Endothelial cell of umbilical vein (primary cell): ENCODE data around the gene BDH1. TPM values are rescaled to one million over a fixed set of nuclear protein-coding genes. Genes with fewer than 3 reads are reported as not detected.

Experiments used
- BruUV-seq: library from RNA; stranded (reverse); fragments of 400-500 nt; replicated peaks from 2 replicates; lab custom pipeline; 2021; lab: Mats Ljungman, UMichigan
- CTCF ChIA-PET: fragments of 300-600, 350-600 bp; sonication (Branson Sonifier 250); formaldehyde crosslinking; loops from one replicate; lab custom pipeline; 2021; ENCODE audit warnings: antibody characterized with exemption, inconsistent platforms; lab: Charles Lee
- POLR2A ChIA-PET: fragments of 300-600, 350-600 bp; sonication (Branson Sonifier 250); formaldehyde crosslinking; loops from one replicate; lab custom pipeline; 2021; ENCODE audit warnings: antibody characterized with exemption, inconsistent platforms; lab: Charles Lee
- DNase-seq: peaks from one replicate; pipeline ENCODE4 v3.0.0-alpha.2; 2011; ENCODE audit warnings: low read depth, low spot score
- FAIRE-seq: peaks from 2 replicates; lab custom pipeline; 2011; peaks lifted over from hg19 to GRCh38; lab: Jason Lieb, UNC
- H2AFZ ChIP-seq: 2 replicates; pipeline ENCODE4 v1.6.0; 2012; ENCODE audit warnings: low read depth, low read length, control low read depth, inconsistent platforms
- H3K27ac ChIP-seq: 2 replicates; pipeline ENCODE4 v1.5.1; 2011; ENCODE audit warnings: low read depth, mild to moderate bottlenecking, control low read depth, low read length, moderate library complexity; ENCODE audit not compliant: insufficient read depth
- H3K27me3 ChIP-seq, 2 experiments: 2 replicates each; pipeline versions ENCODE4 v1.6.0 to v1.6.1; 2011; ENCODE audit warnings: low read length in 2 of 2, mixed read lengths in 1 of 2; ENCODE audit not compliant: control insufficient read depth in 2 of 2, insufficient read depth in 2 of 2
- H3K36me3 ChIP-seq, 2 experiments: 2 replicates in 1 of 2; 3 replicates in 1 of 2; pipeline ENCODE4 v1.5.1; 2011; ENCODE audit warnings: low read length in 2 of 2, mild to moderate bottlenecking in 1 of 2, moderate library complexity in 1 of 2; ENCODE audit not compliant: control insufficient read depth in 2 of 2, insufficient read depth in 2 of 2; ENCODE audit errors: extremely low read depth in 1 of 2
- H3K4me1 ChIP-seq: 3 replicates; pipeline ENCODE4 v1.5.1; 2011; ENCODE audit warnings: mild to moderate bottlenecking, low read length; ENCODE audit not compliant: control insufficient read depth, insufficient read depth; ENCODE audit errors: extremely low read depth
- H3K4me2 ChIP-seq: 2 replicates; pipeline ENCODE4 v1.6.1; 2011; ENCODE audit warnings: low read length, control low read depth, mixed read lengths; ENCODE audit not compliant: insufficient read depth
- H3K4me3 ChIP-seq, 3 experiments: fragments of 200-600 bp in 1 of 3; sonication (generic), shearing (Covaris generic) in 1 of 3; replicated peaks in 1 of 3; 2 replicates each; pipeline ENCODE4 v1.5.1; 2011 to 2016; ENCODE audit warnings: control low read depth in 3 of 3, low read length in 3 of 3, mild to moderate bottlenecking in 2 of 3, inconsistent platforms in 1 of 3, low read depth in 1 of 3, moderate library complexity in 1 of 3; ENCODE audit not compliant: insufficient read depth in 1 of 3
- H3K79me2 ChIP-seq: 2 replicates; pipeline ENCODE4 v1.6.0; 2012; ENCODE audit warnings: low read length, inconsistent platforms; ENCODE audit not compliant: control insufficient read depth, insufficient read depth
- H3K9ac ChIP-seq: replicated peaks from 2 replicates; pipeline ENCODE3; 2011; ENCODE audit warnings: low read length, control low read depth; ENCODE audit not compliant: insufficient read depth; ENCODE audit errors: extremely low read depth
- H3K9me1 ChIP-seq: replicated peaks from 3 replicates; pipeline ENCODE4 v1.6.0; 2011; ENCODE audit warnings: mild to moderate bottlenecking, low read length; ENCODE audit not compliant: control insufficient read depth, insufficient read depth; ENCODE audit errors: extremely low read depth
- H3K9me3 ChIP-seq: replicated peaks from 2 replicates; pipeline ENCODE4 v1.5.1; 2012; ENCODE audit warnings: low read length, inconsistent platforms; ENCODE audit not compliant: control insufficient read depth, insufficient read depth
- H4K20me1 ChIP-seq: replicated peaks from 2 replicates; pipeline ENCODE3; 2011; ENCODE audit warnings: mild to moderate bottlenecking, low read length; ENCODE audit not compliant: control insufficient read depth, insufficient read depth; ENCODE audit errors: extremely low read depth
- EZH2 ChIP-seq: IDR thresholded peaks from 2 replicates; pipeline ENCODE4 v1.6.1; 2012; ENCODE audit warnings: borderline replicate concordance, low read depth, mild to moderate bottlenecking, moderate library complexity, low read length, inconsistent platforms; ENCODE audit not compliant: severe bottlenecking
- FOS ChIP-seq: IDR thresholded peaks from 2 replicates; pipeline ENCODE4 v1.6.1; 2011; ENCODE audit warnings: mild to moderate bottlenecking, low read length, moderate library complexity, borderline replicate concordance; ENCODE audit not compliant: insufficient read depth
- GATA2 ChIP-seq: IDR thresholded peaks from 2 replicates; pipeline ENCODE4 v1.7.0; 2011; ENCODE audit warnings: low read depth, mild to moderate bottlenecking, moderate library complexity, mixed read lengths, low read length; ENCODE audit not compliant: insufficient read length, insufficient read depth
- JUN ChIP-seq: IDR thresholded peaks from 2 replicates; pipeline ENCODE4 v1.6.1; 2011; ENCODE audit warnings: borderline replicate concordance, low read depth; ENCODE audit not compliant: insufficient read length, insufficient read depth
- MAX ChIP-seq: IDR thresholded peaks from 2 replicates; pipeline ENCODE4 v1.6.1; 2011; ENCODE audit not compliant: insufficient read depth, insufficient read length
- MYC ChIP-seq: IDR thresholded peaks from one replicate; pipeline ENCODE4 v1.6.1; 2011; ENCODE audit warnings: mild to moderate bottlenecking, low read depth, low read length
- POLR2A ChIP-seq: IDR thresholded peaks from 2 replicates; pipeline ENCODE4 v1.6.1; 2012; ENCODE audit warnings: low read depth, mild to moderate bottlenecking, control low read depth, low read length
- POLR2AphosphoS5 ChIP-seq: IDR thresholded peaks from 2 replicates; pipeline ENCODE4 v1.6.1; 2012; ENCODE audit warnings: low read depth, mild to moderate bottlenecking, control low read depth, low read length, moderate library complexity; ENCODE audit not compliant: insufficient read depth
- dilution Hi-C: fragments of 300-500 bp; cut with MboI; formaldehyde crosslinking; loops from one replicate; pipeline ENCODE4 v1.15.0; 2019; ENCODE audit warnings: low sequenced_read_pairs; ENCODE audit not compliant: extremely low pct_ligation_motif_present
- intact Hi-C: fragments of 100-400 bp; cut with micrococcal nuclease; formaldehyde crosslinking; loops from one replicate; pipeline ENCODE4 v1.10.0; 2022
- polyA plus RNA-seq, 4 experiments: library from polyadenylated mRNA; depleted of rRNA in 3 of 4; stranded (reverse) in 3 of 4; unstranded in 1 of 4; fragments of >200 nt; gene quantifications; 2 replicates each; pipeline versions ENCODE4 v1.2.1 to v1.2.3, GENCODE V29; 2011 to 2012; ENCODE audit warnings: missing spikeins in 1 of 4
- total RNA-seq: library from RNA; stranded (reverse); gene quantifications from 2 replicates; pipeline ENCODE4 v1.2.3, GENCODE V29; 2021
- TF ChIP-seq, protein P1 (sequence below), 2 donors: IDR thresholded peaks; 1 replicate in 1 of 2; 2 replicates in 1 of 2; pipeline ENCODE4 v1.5.1; 2011; ENCODE audit warnings: low read length in 2 of 2, mild to moderate bottlenecking in 2 of 2, moderate library complexity in 2 of 2, control low read depth in 1 of 2, inconsistent platforms in 1 of 2, low read depth in 1 of 2; ENCODE audit not compliant: insufficient read depth in 1 of 2; ENCODE audit errors: extremely low read depth in 1 of 2

Gene BDH1
- total and polyA plus RNA-seq, 2 donors (not counting 3 experiments of a cell fraction or from before 2014, with no cell fraction given), result 6.9 to 12.2 TPM

- H3K9me1 ChIP-seq, result no peaks in the 10 kb centered on the region
- H3K4me3 ChIP-seq, result no peak overlapping the region
- POLR2A ChIA-PET, result no interaction called here
- TF ChIP-seq MAX (no peak), GATA2 (no peak), JUN (no peak), MYC (no peak), POLR2AphosphoS5 (no peak), EZH2 (no peak), FOS (no peak), POLR2A (no peak)
- TF ChIP-seq, protein P1, sequence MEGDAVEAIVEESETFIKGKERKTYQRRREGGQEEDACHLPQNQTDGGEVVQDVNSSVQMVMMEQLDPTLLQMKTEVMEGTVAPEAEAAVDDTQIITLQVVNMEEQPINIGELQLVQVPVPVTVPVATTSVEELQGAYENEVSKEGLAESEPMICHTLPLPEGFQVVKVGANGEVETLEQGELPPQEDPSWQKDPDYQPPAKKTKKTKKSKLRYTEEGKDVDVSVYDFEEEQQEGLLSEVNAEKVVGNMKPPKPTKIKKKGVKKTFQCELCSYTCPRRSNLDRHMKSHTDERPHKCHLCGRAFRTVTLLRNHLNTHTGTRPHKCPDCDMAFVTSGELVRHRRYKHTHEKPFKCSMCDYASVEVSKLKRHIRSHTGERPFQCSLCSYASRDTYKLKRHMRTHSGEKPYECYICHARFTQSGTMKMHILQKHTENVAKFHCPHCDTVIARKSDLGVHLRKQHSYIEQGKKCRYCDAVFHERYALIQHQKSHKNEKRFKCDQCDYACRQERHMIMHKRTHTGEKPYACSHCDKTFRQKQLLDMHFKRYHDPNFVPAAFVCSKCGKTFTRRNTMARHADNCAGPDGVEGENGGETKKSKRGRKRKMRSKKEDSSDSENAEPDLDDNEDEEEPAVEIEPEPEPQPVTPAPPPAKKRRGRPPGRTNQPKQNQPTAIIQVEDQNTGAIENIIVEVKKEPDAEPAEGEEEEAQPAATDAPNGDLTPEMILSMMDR (IDR thresholded peaks at IDR 0.05; ENCODE audit: extremely low read depth in 1 of 2, insufficient read depth in 1 of 2, low read depth in 1 of 2, low read length in 2 of 2), result no peak
- H3K4me2 ChIP-seq, result no peak overlapping the region
- dilution Hi-C loops, result loop anchor here (25.0 kb wide), 1 partner anchor 261 kb away; no protein-coding TSS in a partner anchor
- H3K27ac ChIP-seq, result no peak overlapping the region
- H4K20me1 ChIP-seq, result no peaks in the 10 kb centered on the region
- no peak for DNase-seq
- peaks cover 7% of the 10 kb centered on the region for H3K4me1 ChIP-seq
- no peaks in the 10 kb centered on the region for H3K27me3 ChIP-seq
- BruUV-seq, result no TSS peak
- no peak overlapping the region for H2AFZ ChIP-seq
- H3K9ac ChIP-seq, result no peak overlapping the region
- no peaks in the 10 kb centered on the region for H3K79me2 ChIP-seq
- H3K9me3 ChIP-seq, result no peaks in the 10 kb centered on the region
- intact Hi-C loops, result no loop called here
- CTCF ChIA-PET, result no interaction called here
- no peak for FAIRE-seq
- H3K36me3 ChIP-seq, result no peaks in the 10 kb centered on the region
Observed at GRCh38 chr3:197522881-197523441, 32.8 kb downstream of the BDH1 start.
